Activated T-helper 1 cell treated with anti-CD3 and anti-CD28 coated beads, Interleukin-12 subunit alpha, Interleukin-12 subunit beta, Interleukin-2, Interleukin-4 antibody, amounts not matched to agents 30 ng/mL and 10 ng/mL and 1 ng/mL, durations not matched to agents 14 hours and 24 hours and 36 hours (primary cell): Measurements from ENCODE around the gene BRD2. TPM values are rescaled to one million over a fixed set of nuclear protein-coding genes. Genes with fewer than 3 reads are reported as not detected.
A peak's percentile ranks its signal among the peaks of the same experiment; 100 is the strongest.

Experiments used
- DNase-seq: peaks from one replicate; pipeline ENCODE4 v3.0.0; 2021; ENCODE audit warnings: low spot score
- H3K27ac Mint-ChIP-seq: one replicate; pipeline ENCODE4 v1.8.0; 2021; ENCODE audit warnings: mild to moderate bottlenecking, mixed read lengths
- H3K27me3 Mint-ChIP-seq: one replicate; pipeline ENCODE4 v1.8.0; 2022; ENCODE audit warnings: mild to moderate bottlenecking, moderate library complexity, mixed read lengths; ENCODE audit not compliant: insufficient read depth
- H3K36me3 Mint-ChIP-seq: one replicate; pipeline ENCODE4 v1.8.0; 2021; ENCODE audit warnings: low read depth, mixed read lengths
- H3K4me1 Mint-ChIP-seq: one replicate; pipeline ENCODE4 v1.8.0; 2021; ENCODE audit warnings: low read depth, mixed read lengths
- H3K4me3 Mint-ChIP-seq: one replicate; pipeline ENCODE4 v1.8.0; 2021; ENCODE audit warnings: mild to moderate bottlenecking, moderate library complexity, mixed read lengths
- H3K9me3 Mint-ChIP-seq: one replicate; pipeline ENCODE4 v1.8.0; 2021; ENCODE audit warnings: mixed read lengths
- intact Hi-C: fragments of 100-400 bp; cut with micrococcal nuclease; formaldehyde crosslinking; loops from one replicate; pipeline ENCODE4 v1.15.1; 2024
- total RNA-seq: library from RNA; stranded (reverse); gene quantifications from 2 replicates; pipeline ENCODE4 v1.2.3, GENCODE V29; 2022

The BRD2 gene
- total RNA-seq, 1 donor from 2014 or later = 330 TPM

- peak overlapping the region; percentile 21 for H3K27ac Mint-ChIP-seq
- H3K36me3 Mint-ChIP-seq = peaks cover 89% of the 10 kb centered on the region
- DNase-seq = no peak
- H3K4me3 Mint-ChIP-seq = no peak overlapping the region
- peaks cover 69% of the 10 kb centered on the region for H3K4me1 Mint-ChIP-seq
- H3K9me3 Mint-ChIP-seq = no peaks in the 10 kb centered on the region
- H3K27me3 Mint-ChIP-seq = peaks cover under 1% of the 10 kb centered on the region
- intact Hi-C loops = loop anchor here (10.0 kb wide), 2 partner anchors 1073 to 1313 kb away; partner anchors contain the start of genes C6orf47, CSNK2B, GPANK1 and LY6G5B
Observed at GRCh38 chr6:32977953-32978324, 9.5 kb downstream of the BRD2 start.

DNA sequence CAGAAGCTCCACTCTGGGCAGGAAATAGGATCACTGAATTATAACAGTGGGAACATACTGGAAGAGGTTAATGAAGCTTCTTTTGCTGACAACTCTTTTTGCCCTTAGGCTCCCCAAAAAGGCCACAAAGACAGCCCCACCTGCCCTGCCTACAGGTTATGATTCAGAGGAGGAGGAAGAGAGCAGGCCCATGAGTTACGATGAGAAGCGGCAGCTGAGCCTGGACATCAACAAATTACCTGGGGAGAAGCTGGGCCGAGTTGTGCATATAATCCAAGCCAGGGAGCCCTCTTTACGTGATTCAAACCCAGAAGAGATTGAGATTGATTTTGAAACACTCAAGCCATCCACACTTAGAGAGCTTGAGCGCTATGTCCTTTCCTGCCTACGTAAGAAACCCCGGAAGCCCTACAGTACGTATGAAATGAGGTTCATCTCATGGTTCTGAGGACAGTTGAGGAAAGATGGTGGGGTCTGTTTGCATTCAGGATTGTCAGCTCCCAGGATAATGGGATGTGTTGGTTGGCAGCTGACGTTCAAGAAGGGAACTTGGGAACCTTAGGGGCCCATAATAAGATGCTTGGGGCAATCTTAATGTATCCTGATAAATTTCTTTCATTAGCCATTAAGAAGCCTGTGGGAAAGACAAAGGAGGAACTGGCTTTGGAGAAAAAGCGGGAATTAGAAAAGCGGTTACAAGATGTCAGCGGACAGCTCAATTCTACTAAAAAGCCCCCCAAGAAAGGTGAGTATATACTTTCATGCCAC is 11.5 kb downstream of the BRD2 start:
- intact Hi-C loops = loop anchor here (10.0 kb wide), 2 partner anchors 1075 to 1315 kb away; partner anchors contain the start of genes C6orf47, CSNK2B, GPANK1 and LY6G5B
- peak overlapping the region; percentile 22 for H3K27ac Mint-ChIP-seq
- H3K9me3 Mint-ChIP-seq = no peaks in the 10 kb centered on the region
- no peak overlapping the region for H3K4me3 Mint-ChIP-seq
- peaks cover 80% of the 10 kb centered on the region for H3K4me1 Mint-ChIP-seq
- no peaks in the 10 kb centered on the region for H3K27me3 Mint-ChIP-seq
- H3K36me3 Mint-ChIP-seq = peaks cover 70% of the 10 kb centered on the region
- no peak for DNase-seq

- intact Hi-C loops = no loop called here
- DNase-seq = no peak
- Mint-ChIP-seq H3K4me3 (no peak overlapping the region), H3K9me3 (no peaks in the 10 kb centered on the region), H3K4me1 (peaks cover 73% of the 10 kb centered on the region), H3K27ac (no peak overlapping the region), H3K36me3 (peaks cover 63% of the 10 kb centered on the region), H3K27me3 (no peaks in the 10 kb centered on the region)
Observed at GRCh38 chr6:32980488-32981038, 12.2 kb downstream of the BRD2 start.

DNA sequence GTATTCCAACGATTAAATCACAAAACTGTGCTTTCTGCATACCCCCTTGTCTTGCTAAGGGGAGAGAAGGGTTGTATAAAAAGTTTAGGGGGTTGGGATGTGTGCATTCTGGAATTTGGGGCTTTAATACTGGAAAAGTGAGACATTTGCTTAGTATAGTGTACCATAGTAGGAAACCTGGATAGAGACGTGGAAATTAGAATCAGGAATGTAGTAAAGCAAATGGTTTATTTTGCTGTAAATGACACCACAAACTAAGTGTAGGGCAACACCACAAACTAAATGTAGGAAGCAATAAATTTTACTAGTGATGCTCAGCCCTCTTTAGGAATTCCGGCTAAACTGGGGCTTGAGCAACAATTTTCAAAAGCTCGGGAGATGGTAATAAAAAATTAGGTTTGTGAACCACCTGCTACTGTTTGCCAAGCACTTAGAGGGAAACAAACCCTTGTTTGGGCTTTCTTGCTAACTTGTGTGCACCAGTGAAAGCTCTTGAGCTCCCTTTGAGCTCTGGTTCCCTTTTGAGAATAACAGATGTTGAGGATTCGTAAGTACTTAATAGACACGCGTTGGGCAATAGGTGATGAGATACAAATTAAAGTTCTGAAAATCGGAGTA is 13.8 kb downstream of the BRD2 start:
- Mint-ChIP-seq H3K27me3 (no peaks in the 10 kb centered on the region), H3K36me3 (peaks cover 48% of the 10 kb centered on the region), H3K9me3 (no peaks in the 10 kb centered on the region), H3K27ac (no peak overlapping the region), H3K4me1 (peaks cover 57% of the 10 kb centered on the region), H3K4me3 (no peak overlapping the region)
- DNase-seq = no peak
- intact Hi-C loops = no loop called here

DNA sequence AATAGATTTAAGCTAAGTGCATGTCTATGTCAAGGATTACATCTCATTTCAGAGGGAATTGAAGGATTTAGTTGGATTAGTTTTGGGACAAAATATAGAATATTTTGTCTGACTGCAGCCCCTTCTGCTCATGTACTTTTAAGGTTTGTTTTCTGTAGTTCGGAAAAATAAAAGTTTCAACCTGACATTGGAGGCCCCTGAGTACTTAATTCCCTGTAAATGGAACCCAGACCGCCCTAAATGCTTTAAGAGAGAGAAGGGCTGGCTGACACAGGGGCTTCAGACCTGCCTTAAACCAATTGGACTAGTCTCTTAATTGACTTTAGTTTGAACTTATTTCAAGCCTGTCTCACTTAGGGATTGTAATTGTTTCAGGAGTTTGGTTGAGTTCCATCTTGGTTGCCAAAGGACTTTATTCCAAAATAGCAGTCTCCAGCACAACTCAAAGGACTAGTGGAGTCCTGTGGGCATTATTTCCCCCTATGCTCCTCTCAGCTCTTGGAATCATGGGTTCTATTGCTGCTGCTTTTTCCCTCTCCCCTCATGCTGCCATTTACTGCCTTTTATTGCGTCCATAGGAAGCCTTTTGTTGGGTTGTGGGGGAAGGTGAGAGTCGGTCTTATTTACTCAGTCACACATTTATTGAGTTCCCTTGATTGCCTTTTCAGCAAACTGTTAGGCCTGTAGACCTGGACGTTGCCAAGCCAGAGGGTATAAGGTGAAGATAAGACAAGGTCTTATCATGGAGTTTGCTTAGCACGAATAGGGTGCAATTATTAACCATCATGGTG is 14.5 kb downstream of the BRD2 start:
- Mint-ChIP-seq H3K27ac (no peak overlapping the region), H3K36me3 (peaks cover 41% of the 10 kb centered on the region), H3K4me3 (no peak overlapping the region), H3K27me3 (no peaks in the 10 kb centered on the region), H3K4me1 (peaks cover 52% of the 10 kb centered on the region), H3K9me3 (no peaks in the 10 kb centered on the region)
- intact Hi-C loops = loop anchor here (1.0 kb wide), 1 partner anchor 9 kb away; no protein-coding TSS in a partner anchor
- DNase-seq = no peak

- Mint-ChIP-seq H3K27ac (peak overlapping the region; percentile 21), H3K9me3 (no peaks in the 10 kb centered on the region), H3K36me3 (peaks cover 36% of the 10 kb centered on the region), H3K4me3 (no peak overlapping the region), H3K4me1 (peaks cover 49% of the 10 kb centered on the region), H3K27me3 (no peaks in the 10 kb centered on the region)
- no peak for DNase-seq
- intact Hi-C loops = loop anchor here (1.0 kb wide), 1 partner anchor 9 kb away; no protein-coding TSS in a partner anchor
Observed at GRCh38 chr6:32983493-32983848, 15.1 kb downstream of the BRD2 start.

GRCh38 chr6:32983964-32984621 is 15.7 kb downstream of the BRD2 start:
- DNase-seq = no peak
- Mint-ChIP-seq H3K27ac (peak overlapping the region; percentile 73), H3K27me3 (no peaks in the 10 kb centered on the region), H3K4me3 (no peak overlapping the region), H3K4me1 (peaks cover 43% of the 10 kb centered on the region), H3K36me3 (peaks cover 30% of the 10 kb centered on the region), H3K9me3 (no peaks in the 10 kb centered on the region)
- intact Hi-C loops = loop anchor here (1.0 to 2.0 kb wide), 5 partner anchors 10 to 99 kb away; partner anchors contain the start of gene HLA-DMA

- H3K27me3 Mint-ChIP-seq = no peaks in the 10 kb centered on the region
- peaks cover 23% of the 10 kb centered on the region for H3K36me3 Mint-ChIP-seq
- H3K4me1 Mint-ChIP-seq = peaks cover 37% of the 10 kb centered on the region
- H3K4me3 Mint-ChIP-seq = no peak overlapping the region
- peak overlapping the region; percentile 73 for H3K27ac Mint-ChIP-seq
- no peaks in the 10 kb centered on the region for H3K9me3 Mint-ChIP-seq
- intact Hi-C loops = loop anchor here (1.0 to 2.0 kb wide), 4 partner anchors 32 to 100 kb away; partner anchors contain the start of gene HLA-DMA
- DNase-seq = peak; percentile 78
Observed at GRCh38 chr6:32984622-32985389, 16.4 kb downstream of the BRD2 start.

GRCh38 chr6:32989368-32989767 is 21.0 kb downstream of the BRD2 start:
- peaks cover 10% of the 10 kb centered on the region for H3K4me1 Mint-ChIP-seq
- intact Hi-C loops = no loop called here
- peaks cover 18% of the 10 kb centered on the region for H3K27me3 Mint-ChIP-seq
- H3K27ac Mint-ChIP-seq = no peak overlapping the region
- H3K4me3 Mint-ChIP-seq = no peak overlapping the region
- no peaks in the 10 kb centered on the region for H3K36me3 Mint-ChIP-seq
- DNase-seq = no peak
- no peaks in the 10 kb centered on the region for H3K9me3 Mint-ChIP-seq

DNA sequence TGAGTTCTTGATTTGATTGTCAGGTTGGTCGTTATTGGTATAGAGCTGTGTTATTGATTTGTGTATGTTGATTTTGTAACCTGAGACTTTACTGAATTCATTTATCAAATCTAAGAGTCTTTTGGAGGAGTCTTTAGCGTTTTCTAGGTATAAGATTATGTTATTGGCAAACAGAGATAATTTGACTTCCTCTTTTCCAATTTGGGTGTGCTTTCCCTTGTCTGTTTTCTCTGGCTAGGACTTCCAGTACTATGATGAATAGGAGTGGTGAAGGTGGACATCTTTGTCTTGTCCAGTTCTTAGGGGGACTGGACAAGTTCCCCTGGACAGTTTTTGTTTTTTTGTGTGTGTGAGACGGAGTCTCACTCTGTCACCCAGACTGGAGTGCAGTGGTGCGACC is 23.6 kb downstream of the BRD2 start:
- Mint-ChIP-seq H3K4me3 (no peak overlapping the region), H3K27ac (no peak overlapping the region), H3K4me1 (peaks cover 5% of the 10 kb centered on the region), H3K9me3 (no peaks in the 10 kb centered on the region), H3K27me3 (peaks cover 31% of the 10 kb centered on the region), H3K36me3 (no peaks in the 10 kb centered on the region)
- intact Hi-C loops = no loop called here
- DNase-seq = no peak

GRCh38 chr6:32993363-32993973 is 25.1 kb downstream of the BRD2 start:
- H3K4me3 Mint-ChIP-seq = no peak overlapping the region
- no peak for DNase-seq
- peaks cover 39% of the 10 kb centered on the region for H3K27me3 Mint-ChIP-seq
- H3K36me3 Mint-ChIP-seq = no peaks in the 10 kb centered on the region
- intact Hi-C loops = no loop called here
- no peaks in the 10 kb centered on the region for H3K4me1 Mint-ChIP-seq
- no peaks in the 10 kb centered on the region for H3K9me3 Mint-ChIP-seq
- H3K27ac Mint-ChIP-seq = no peak overlapping the region
